GM18873 (cell line): ENCODE measurements around the gene CCSAP.
"Not testable (repeated sequence)": the region's sequence is repeated elsewhere in the genome, so short reads cannot be mapped to it uniquely, and the experiment has no call there.

Source experiments
- ATAC-seq: cut with Tn5 transposase; IDR thresholded peaks from one replicate; pipeline ENCODE4 v1.9.1; 2021; ENCODE audit warnings: mild to moderate bottlenecking, moderate library complexity, moderate number of reproducible peaks; ENCODE audit not compliant: unreplicated experiment, low FRiP score

The CCSAP gene

GRCh38 chr1:229327765-229328164 is 15.1 kb downstream of the CCSAP start:
- not testable (repeated sequence) for ATAC-seq

GRCh38 chr1:229326601-229327000 is 16.2 kb downstream of the CCSAP start:
- no peak for ATAC-seq

- no peak for ATAC-seq
Observed at GRCh38 chr1:229325853-229326487, 16.9 kb downstream of the CCSAP start.

- no peak for ATAC-seq
Observed at GRCh38 chr1:229325401-229325800, 17.4 kb downstream of the CCSAP start.

GRCh38 chr1:229323885-229324553 is 18.8 kb downstream of the CCSAP start:
- ATAC-seq, result no peak

GRCh38 chr1:229323201-229323600 is 19.6 kb downstream of the CCSAP start:
- ATAC-seq, result no peak

- ATAC-seq, result no peak
Observed at GRCh38 chr1:229319487-229319886, 23.4 kb downstream of the CCSAP start.

GRCh38 chr1:229318056-229318455 is 24.8 kb downstream of the CCSAP start:
- ATAC-seq, result no peak

- ATAC-seq, result no peak
Observed at GRCh38 chr1:229316166-229316565, 26.7 kb downstream of the CCSAP start.

- no peak for ATAC-seq
Observed at GRCh38 chr1:229310833-229311232, 32.0 kb downstream of the CCSAP start.

GRCh38 chr1:229309684-229310083 is 33.2 kb downstream of the CCSAP start:
- ATAC-seq, result no peak

GRCh38 chr1:229309074-229309473 is 33.8 kb downstream of the CCSAP start:
- no peak for ATAC-seq

- no peak for ATAC-seq
Observed at GRCh38 chr1:229305392-229305791, 37.5 kb downstream of the CCSAP start.

- no peak for ATAC-seq
Observed at GRCh38 chr1:229303855-229304254, 39.0 kb downstream of the CCSAP start.

GRCh38 chr1:229302740-229303139 is 40.1 kb downstream of the CCSAP start:
- ATAC-seq, result no peak

- ATAC-seq, result no peak
Observed at GRCh38 chr1:229300099-229300757, 42.6 kb downstream of the CCSAP start.

GRCh38 chr1:229298887-229299503 is 43.9 kb downstream of the CCSAP start:
- ATAC-seq, result no peak

GRCh38 chr1:229298420-229298819 is 44.4 kb downstream of the CCSAP start:
- ATAC-seq, result no peak

- no peak for ATAC-seq
Observed at GRCh38 chr1:229297746-229298145, 45.1 kb downstream of the CCSAP start.

GRCh38 chr1:229296541-229296941 is 46.3 kb downstream of the CCSAP start:
- no peak for ATAC-seq

GRCh38 chr1:229295745-229296144 is 47.1 kb downstream of the CCSAP start:
- no peak for ATAC-seq
